SK-N-MC (cell line): ENCODE results near the gene CDCA7L.

Experiments used
- DNase-seq: peaks from one replicate; pipeline ENCODE4 v3.0.0-alpha.2; 2011; ENCODE audit warnings: low read depth, low spot score
- H3K27ac ChIP-seq: fragments of 200-600 bp; sonication (generic); 2 replicates; pipeline ENCODE4 v1.5.1; 2016; ENCODE audit warnings: mixed run types
- H3K36me3 ChIP-seq: fragments of 200-600 bp; sonication (generic); 2 replicates; pipeline ENCODE4 v1.6.1; 2017; ENCODE audit warnings: antibody characterized with exemption, low read length, mixed read lengths; ENCODE audit not compliant: insufficient read depth
- H3K4me3 ChIP-seq: fragments of 200-600 bp; sonication (generic); 2 replicates; pipeline ENCODE4 v1.5.1; 2016
- H3K9ac ChIP-seq: fragments of 200-600 bp; sonication (generic); 2 replicates; pipeline ENCODE4 v1.8.0; 2017; ENCODE audit warnings: mixed run types, mixed read lengths; ENCODE audit not compliant: insufficient read length
- H3K9me3 ChIP-seq: fragments of 200-600 bp; sonication (generic); 2 replicates; pipeline ENCODE4 v1.6.1; 2017; ENCODE audit warnings: low read depth, mild to moderate bottlenecking, antibody characterized with exemption, low read length, moderate library complexity, mixed read lengths
- EZH2 ChIP-seq: fragments of 200-600 bp; sonication (generic); IDR thresholded peaks from one replicate; pipeline ENCODE4 v1.6.1; 2017; ENCODE audit warnings: antibody characterized with exemption
- FOXP2 ChIP-seq: optimal IDR thresholded peaks from 2 replicates; pipeline ENCODE3; 2011; ENCODE audit warnings: mild to moderate bottlenecking, moderate library complexity; ENCODE audit not compliant: insufficient read depth; ENCODE audit errors: extremely low read length, control extremely low read depth
- POLR2AphosphoS5 ChIP-seq: IDR thresholded peaks from 2 replicates; pipeline ENCODE4 v1.6.1; 2012; ENCODE audit warnings: mild to moderate bottlenecking, low read depth, low read length, borderline replicate concordance

The CDCA7L gene

GRCh38 chr7:21969822-21970221 is 24.1 kb upstream of the CDCA7L start:
- no peak overlapping the region for H3K9ac ChIP-seq
- no peak for TF ChIP-seq EZH2
- TF ChIP-seq FOXP2, result no peak
- TF ChIP-seq POLR2AphosphoS5, result no peak
- no peak overlapping the region for H3K27ac ChIP-seq
- H3K9me3 ChIP-seq, result no peaks in the 10 kb centered on the region
- no peak for DNase-seq
- H3K36me3 ChIP-seq, result no peaks in the 10 kb centered on the region
- H3K4me3 ChIP-seq, result no peak overlapping the region

GRCh38 chr7:21967598-21968003 is 21.9 kb upstream of the CDCA7L start:
- no peaks in the 10 kb centered on the region for H3K36me3 ChIP-seq
- H3K4me3 ChIP-seq, result no peak overlapping the region
- TF ChIP-seq POLR2AphosphoS5 (no peak), FOXP2 (no peak), EZH2 (no peak)
- H3K27ac ChIP-seq, result no peak overlapping the region
- DNase-seq, result no peak
- no peaks in the 10 kb centered on the region for H3K9me3 ChIP-seq
- H3K9ac ChIP-seq, result no peak overlapping the region

- H3K27ac ChIP-seq, result no peak overlapping the region
- no peaks in the 10 kb centered on the region for H3K9me3 ChIP-seq
- TF ChIP-seq FOXP2, result no peak
- TF ChIP-seq EZH2, result no peak
- no peak for TF ChIP-seq POLR2AphosphoS5
- H3K4me3 ChIP-seq, result no peak overlapping the region
- no peak for DNase-seq
- H3K9ac ChIP-seq, result no peak overlapping the region
- no peaks in the 10 kb centered on the region for H3K36me3 ChIP-seq
Measured at GRCh38 chr7:21966271-21966670, 20.6 kb upstream of the CDCA7L start.

DNA sequence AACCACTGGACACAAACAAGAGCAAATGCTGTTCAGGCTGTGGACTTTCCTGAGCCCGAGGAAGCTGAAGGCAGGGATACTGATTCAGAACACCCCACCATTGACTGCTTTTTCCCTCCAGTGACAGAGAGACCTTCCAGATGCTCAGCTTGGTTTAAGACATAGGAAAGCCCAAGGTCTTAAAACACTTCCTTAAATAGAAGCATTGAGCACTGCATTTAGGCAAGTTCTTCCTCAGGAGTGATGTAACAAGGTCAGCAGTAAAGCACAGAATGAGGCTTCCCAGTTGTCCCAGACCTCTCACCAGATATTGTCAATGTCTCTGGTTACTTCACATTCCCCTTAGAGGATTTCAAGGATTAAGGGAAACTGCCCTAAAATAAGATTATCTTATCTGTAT is 19.6 kb upstream of the CDCA7L start:
- Histone ChIP-seq H3K27ac (no peak overlapping the region), H3K36me3 (no peaks in the 10 kb centered on the region), H3K9me3 (no peaks in the 10 kb centered on the region), H3K9ac (no peak overlapping the region), H3K4me3 (no peak overlapping the region)
- no peak for DNase-seq
- TF ChIP-seq FOXP2, result no peak
- no peak for TF ChIP-seq EZH2
- no peak for TF ChIP-seq POLR2AphosphoS5

DNA sequence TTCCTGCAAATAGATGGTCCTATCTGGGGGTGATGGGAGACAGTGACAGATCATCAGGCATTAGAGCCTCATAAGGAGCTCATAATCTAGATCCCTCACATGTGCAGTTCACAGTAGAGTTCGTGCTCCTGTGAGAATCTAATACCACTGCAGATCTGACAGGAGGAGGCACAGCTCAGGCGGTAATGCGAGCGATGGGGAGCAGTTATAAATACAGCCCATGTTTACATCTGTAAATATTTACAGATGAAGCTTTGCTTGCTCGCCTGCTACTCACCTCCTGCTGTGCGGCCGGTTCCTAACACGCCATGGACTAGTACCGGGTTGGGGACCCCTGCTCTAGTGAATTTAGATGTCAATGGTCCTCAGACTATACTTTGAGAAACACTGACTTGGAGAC is 17.0 kb upstream of the CDCA7L start:
- H3K27ac ChIP-seq, result no peak overlapping the region
- no peak overlapping the region for H3K4me3 ChIP-seq
- H3K9me3 ChIP-seq, result no peaks in the 10 kb centered on the region
- TF ChIP-seq EZH2 (no peak), FOXP2 (no peak), POLR2AphosphoS5 (no peak)
- no peak overlapping the region for H3K9ac ChIP-seq
- no peaks in the 10 kb centered on the region for H3K36me3 ChIP-seq
- no peak for DNase-seq

- Histone ChIP-seq H3K9ac (no peak overlapping the region), H3K27ac (no peak overlapping the region), H3K4me3 (no peak overlapping the region), H3K9me3 (no peaks in the 10 kb centered on the region), H3K36me3 (no peaks in the 10 kb centered on the region)
- no peak for DNase-seq
- TF ChIP-seq EZH2 (no peak), POLR2AphosphoS5 (no peak), FOXP2 (no peak)
Measured at GRCh38 chr7:21960922-21961321, 15.2 kb upstream of the CDCA7L start.

DNA sequence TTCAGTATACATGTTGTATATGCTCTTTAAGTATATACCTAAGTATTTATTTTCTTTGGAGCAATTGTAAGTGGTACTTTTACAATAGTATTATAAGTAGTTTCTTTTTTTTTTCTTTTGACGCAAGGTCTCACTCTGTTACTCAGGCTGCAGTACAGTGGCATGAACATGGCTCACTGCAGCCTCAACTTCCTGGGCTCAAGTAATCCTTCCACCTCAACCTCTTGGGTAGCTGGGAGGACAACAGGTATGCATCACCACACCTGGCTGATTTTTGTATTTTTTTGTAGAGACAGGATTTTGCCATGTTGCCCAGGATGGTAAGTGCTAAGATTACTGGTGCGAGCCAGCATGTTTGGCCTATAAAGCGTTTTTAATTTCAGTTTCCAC is 13.7 kb upstream of the CDCA7L start:
- Histone ChIP-seq H3K4me3 (no peak overlapping the region), H3K36me3 (no peaks in the 10 kb centered on the region), H3K9me3 (no peaks in the 10 kb centered on the region), H3K27ac (no peak overlapping the region), H3K9ac (no peak overlapping the region)
- DNase-seq, result no peak
- TF ChIP-seq EZH2 (no peak), FOXP2 (no peak), POLR2AphosphoS5 (no peak)

DNA sequence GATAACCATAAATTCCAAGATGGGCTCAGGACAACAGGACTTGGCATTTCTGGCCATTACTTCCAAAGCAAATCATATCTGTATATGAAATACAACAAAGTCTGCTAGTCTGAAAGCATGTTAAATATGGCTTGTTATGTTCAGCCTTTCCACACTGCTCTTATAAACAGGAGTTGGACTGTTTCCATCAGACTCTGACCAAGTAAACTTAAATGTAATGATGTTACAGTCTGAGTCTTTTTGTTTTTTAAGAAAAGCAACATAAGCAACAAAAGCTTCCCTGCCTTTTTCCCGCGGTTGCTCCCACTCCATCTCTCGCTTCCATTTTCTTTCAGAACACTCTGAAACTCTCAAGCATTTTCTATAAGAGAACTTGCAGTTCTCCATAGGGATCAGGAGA is 8.1 kb upstream of the CDCA7L start:
- no peaks in the 10 kb centered on the region for H3K9me3 ChIP-seq
- no peak overlapping the region for H3K27ac ChIP-seq
- no peak overlapping the region for H3K4me3 ChIP-seq
- H3K9ac ChIP-seq, result no peak overlapping the region
- TF ChIP-seq POLR2AphosphoS5 (no peak), FOXP2 (no peak), EZH2 (no peak)
- DNase-seq, result no peak
- H3K36me3 ChIP-seq, result no peaks in the 10 kb centered on the region

DNA sequence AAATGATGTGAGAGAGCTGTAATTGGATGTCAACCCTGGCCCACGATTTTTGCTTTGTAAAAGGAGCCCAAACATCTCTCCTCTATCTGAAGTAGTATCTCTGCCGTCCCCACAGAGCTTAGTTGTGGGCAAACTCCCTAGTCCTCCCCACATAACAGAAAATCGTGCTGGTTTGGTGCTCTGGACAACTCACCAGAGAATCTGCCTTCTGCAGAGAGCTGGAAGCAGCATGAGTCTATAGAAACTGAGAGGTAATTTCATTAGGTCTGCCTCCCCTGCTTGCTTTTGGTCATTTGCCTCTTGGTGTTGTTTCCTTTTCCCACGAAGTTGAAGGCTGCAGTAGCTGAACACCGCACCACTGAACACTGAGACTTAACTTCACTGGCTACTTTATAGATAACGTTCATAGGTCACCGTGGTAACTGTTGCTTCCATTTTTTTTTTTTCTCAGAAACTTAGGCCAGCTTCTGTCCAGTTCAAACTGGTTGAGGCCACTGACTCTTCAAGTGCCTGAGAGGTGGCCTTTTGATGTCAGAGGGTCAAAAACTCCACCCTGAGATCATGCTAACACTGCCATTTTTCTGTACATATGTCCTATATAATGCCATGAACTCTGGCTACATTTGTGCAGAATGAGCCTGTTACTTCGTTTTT is 3.3 kb upstream of the CDCA7L start:
- DNase-seq, result no peak
- no peak overlapping the region for H3K27ac ChIP-seq
- H3K4me3 ChIP-seq, result no peak overlapping the region
- no peak overlapping the region for H3K9ac ChIP-seq
- H3K36me3 ChIP-seq, result no peaks in the 10 kb centered on the region
- no peaks in the 10 kb centered on the region for H3K9me3 ChIP-seq
- TF ChIP-seq FOXP2 (no peak), EZH2 (no peak), POLR2AphosphoS5 (no peak)
